ENCODE results near the gene VCL.

Gene VCL

GRCh38 chr10:73997787-73998622 is at the start of gene VCL:
VCL (plus strand) TSS chr10:73998116; CDS start chr10:73998208, 92 bp downstream.
- TF ChIP-seq CTCF (IDR thresholded peaks at IDR 0.05; ENCODE audit: control insufficient read depth, extremely low read depth, insufficient read depth) = no peak
- DNase-seq (ENCODE audit: low read depth) = peak; percentile 91
- peak within 1 kb of the TSS; percentile 95 for H3K4me3 ChIP-seq (ENCODE audit: low read depth, low read length)

GRCh38 chr10:73948947-73949633 is 48.8 kb upstream of the VCL start:
- TF ChIP-seq CTCF (IDR thresholded peaks at IDR 0.05; ENCODE audit: control insufficient read depth, extremely low read depth, insufficient read depth) = no peak
- no peak overlapping the region for H3K4me3 ChIP-seq (ENCODE audit: low read depth, low read length)
- DNase-seq (ENCODE audit: low read depth) = no peak

- DNase-seq (ENCODE audit: low read depth) = no peak
- no peak for TF ChIP-seq CTCF (IDR thresholded peaks at IDR 0.05; ENCODE audit: control insufficient read depth, extremely low read depth, insufficient read depth)
- H3K4me3 ChIP-seq (ENCODE audit: low read depth, low read length) = no peak overlapping the region
These were observed 47.6 kb upstream of the VCL start for GRCh38 chr10:73950155-73950948.

GRCh38 chr10:73953665-73954064 is 44.3 kb upstream of the VCL start:
- DNase-seq (ENCODE audit: low read depth) = no peak
- no peak for TF ChIP-seq CTCF (IDR thresholded peaks at IDR 0.05; ENCODE audit: control insufficient read depth, extremely low read depth, insufficient read depth)
- H3K4me3 ChIP-seq (ENCODE audit: low read depth, low read length) = no peak overlapping the region

GRCh38 chr10:73954737-73955136 is 43.2 kb upstream of the VCL start:
- no peak overlapping the region for H3K4me3 ChIP-seq (ENCODE audit: low read depth, low read length)
- DNase-seq (ENCODE audit: low read depth) = no peak
- TF ChIP-seq CTCF (IDR thresholded peaks at IDR 0.05; ENCODE audit: control insufficient read depth, extremely low read depth, insufficient read depth) = no peak

- no peak for DNase-seq (ENCODE audit: low read depth)
- TF ChIP-seq CTCF (IDR thresholded peaks at IDR 0.05; ENCODE audit: control insufficient read depth, extremely low read depth, insufficient read depth) = no peak
- no peak overlapping the region for H3K4me3 ChIP-seq (ENCODE audit: low read depth, low read length)
These were observed 42.2 kb upstream of the VCL start for GRCh38 chr10:73955719-73956118.
